Suprapubic skin (tissue), 4 donors: ENCODE results near the gene MED31.

Experiments
- POLR2A ChIP-seq, 2 donors: fragments of 450-650 bp; IDR thresholded peaks; one replicate each; pipeline ENCODE4 v1.6.1; 2017; ENCODE audit warnings: antibody characterized with exemption in 2 of 2, mild to moderate bottlenecking in 2 of 2, moderate library complexity in 2 of 2
- POLR2AphosphoS5 ChIP-seq, 3 donors: sonication (generic); formaldehyde crosslinking; IDR thresholded peaks; one replicate each; pipeline ENCODE4 v1.6.1; 2017; ENCODE audit warnings: antibody characterized with exemption in 3 of 3
- TF ChIP-seq, protein P1 (sequence below), 2 donors: fragments of 200-600 bp in 1 of 2; fragments of 450-650 bp in 1 of 2; sonication (generic) in 1 of 2; IDR thresholded peaks; one replicate each; pipeline ENCODE4 v1.5.1; 2016 to 2019; ENCODE audit warnings: antibody characterized with exemption in 2 of 2, mild to moderate bottlenecking in 1 of 2, moderate library complexity in 1 of 2

- TF ChIP-seq, protein P1, sequence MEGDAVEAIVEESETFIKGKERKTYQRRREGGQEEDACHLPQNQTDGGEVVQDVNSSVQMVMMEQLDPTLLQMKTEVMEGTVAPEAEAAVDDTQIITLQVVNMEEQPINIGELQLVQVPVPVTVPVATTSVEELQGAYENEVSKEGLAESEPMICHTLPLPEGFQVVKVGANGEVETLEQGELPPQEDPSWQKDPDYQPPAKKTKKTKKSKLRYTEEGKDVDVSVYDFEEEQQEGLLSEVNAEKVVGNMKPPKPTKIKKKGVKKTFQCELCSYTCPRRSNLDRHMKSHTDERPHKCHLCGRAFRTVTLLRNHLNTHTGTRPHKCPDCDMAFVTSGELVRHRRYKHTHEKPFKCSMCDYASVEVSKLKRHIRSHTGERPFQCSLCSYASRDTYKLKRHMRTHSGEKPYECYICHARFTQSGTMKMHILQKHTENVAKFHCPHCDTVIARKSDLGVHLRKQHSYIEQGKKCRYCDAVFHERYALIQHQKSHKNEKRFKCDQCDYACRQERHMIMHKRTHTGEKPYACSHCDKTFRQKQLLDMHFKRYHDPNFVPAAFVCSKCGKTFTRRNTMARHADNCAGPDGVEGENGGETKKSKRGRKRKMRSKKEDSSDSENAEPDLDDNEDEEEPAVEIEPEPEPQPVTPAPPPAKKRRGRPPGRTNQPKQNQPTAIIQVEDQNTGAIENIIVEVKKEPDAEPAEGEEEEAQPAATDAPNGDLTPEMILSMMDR (IDR thresholded peaks at IDR 0.05) = no peak
- TF ChIP-seq POLR2AphosphoS5 (IDR thresholded peaks at IDR 0.05) (no peak), POLR2A (IDR thresholded peaks at IDR 0.05) (no peak)
Measured at GRCh38 chr17:6686026-6686425, 34.6 kb upstream of the MED31 start.
